Hair follicle dermal papilla cell (primary cell): ENCODE data around the gene EFNA1. TPM values are rescaled to one million over a fixed set of nuclear protein-coding genes. Genes with fewer than 3 reads are reported as not detected.

Experiments
- small RNA-seq: library from RNA; depleted of rRNA; stranded (forward); fragments of <200 nt; gene quantifications from one replicate; pipeline ENCODE3, GENCODE V24; 2012
- total RNA-seq: library from RNA; depleted of rRNA; stranded (reverse); fragments of >200 nt; gene quantifications from 2 replicates; pipeline ENCODE4 v1.2.3, GENCODE V29; 2012

EFNA1 gene, protein sequence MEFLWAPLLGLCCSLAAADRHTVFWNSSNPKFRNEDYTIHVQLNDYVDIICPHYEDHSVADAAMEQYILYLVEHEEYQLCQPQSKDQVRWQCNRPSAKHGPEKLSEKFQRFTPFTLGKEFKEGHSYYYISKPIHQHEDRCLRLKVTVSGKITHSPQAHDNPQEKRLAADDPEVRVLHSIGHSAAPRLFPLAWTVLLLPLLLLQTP
- total RNA-seq, result not detected in 2 replicates

DNA sequence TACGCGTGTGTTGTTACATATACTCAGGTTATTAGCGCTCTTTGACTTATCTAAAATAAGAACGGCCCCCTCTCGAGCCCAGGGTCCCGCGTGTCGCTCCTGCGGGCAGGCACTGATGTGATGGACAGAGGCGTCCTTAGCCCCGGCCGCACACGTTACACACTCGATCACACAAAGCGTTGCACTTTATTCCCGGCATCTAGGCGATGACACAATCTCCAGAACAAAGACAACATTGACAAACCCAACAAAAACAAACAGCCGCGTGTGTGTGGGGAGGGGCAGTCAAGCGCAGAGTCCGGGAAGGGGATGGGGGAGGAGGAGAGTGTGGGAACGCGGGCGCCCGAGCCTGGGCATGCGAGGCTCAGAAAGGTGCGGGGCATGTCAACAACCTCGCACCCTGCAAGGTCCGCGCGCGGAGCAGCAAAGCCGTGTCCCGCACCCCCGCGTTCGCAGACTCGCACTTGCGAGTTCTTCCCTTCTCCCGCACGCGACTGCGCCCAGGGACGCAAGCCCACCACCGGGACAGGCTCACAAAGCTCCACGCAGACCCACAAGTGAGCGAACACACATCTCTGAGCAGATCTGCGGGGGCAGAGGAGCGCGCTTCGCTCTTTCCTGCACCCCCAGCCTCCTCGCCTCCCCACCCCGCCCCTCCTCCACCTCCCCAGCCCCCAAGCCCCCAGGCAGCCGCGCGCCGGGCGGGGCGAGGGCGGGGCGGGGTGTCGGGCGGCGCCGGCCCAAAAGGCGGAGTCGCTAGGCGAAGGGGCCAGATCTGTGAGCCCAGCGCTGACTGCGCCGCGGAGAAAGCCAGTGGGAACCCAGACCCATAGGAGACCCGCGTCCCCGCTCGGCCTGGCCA lies at the start of gene EFNA1:
Gene EFNA1 (plus strand): TSS at position 772 of the 862 bp plus-strand sequence. CDS start 102 bp downstream, outside the sequence.

DNA sequence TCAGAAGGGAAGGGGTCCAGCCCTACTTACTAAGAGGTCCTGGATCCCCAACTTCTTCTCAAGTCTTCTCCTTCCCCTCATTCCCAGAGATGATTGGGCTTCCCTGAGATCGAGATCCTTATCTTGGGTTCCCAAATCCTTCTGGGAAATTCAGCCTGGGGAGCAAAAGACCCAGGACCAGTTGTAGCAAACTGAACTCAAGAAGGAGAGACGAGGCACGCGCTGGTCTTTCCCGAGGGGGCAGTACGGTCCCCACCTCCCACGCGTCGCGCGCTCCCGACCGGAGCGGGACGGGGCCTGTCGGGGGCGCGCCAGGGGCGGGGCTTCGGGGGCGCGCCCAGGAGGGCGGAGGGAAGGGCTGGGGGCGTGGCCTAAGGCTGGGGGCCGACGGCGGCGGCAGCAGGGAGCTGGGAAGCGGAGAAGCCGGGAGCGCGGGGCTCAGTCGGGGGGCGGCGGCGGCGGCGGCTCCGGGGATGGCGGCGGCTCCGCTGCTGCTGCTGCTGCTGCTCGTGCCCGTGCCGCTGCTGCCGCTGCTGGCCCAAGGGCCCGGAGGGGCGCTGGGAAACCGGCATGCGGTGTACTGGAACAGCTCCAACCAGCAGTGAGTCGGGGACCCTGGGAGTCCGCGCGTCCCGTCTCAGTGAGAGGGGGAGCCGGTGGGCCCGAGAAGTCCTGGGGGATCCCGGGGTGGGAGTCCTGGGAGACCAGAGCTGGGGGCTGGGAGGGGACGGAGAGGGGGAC lies 49.0 kb upstream of the EFNA1 start, which contains the start of gene EFNA3:
Gene EFNA3 (plus strand): TSS at position 369 of the 741 bp plus-strand sequence. CDS start 105 bp downstream, at position 474.

DNA sequence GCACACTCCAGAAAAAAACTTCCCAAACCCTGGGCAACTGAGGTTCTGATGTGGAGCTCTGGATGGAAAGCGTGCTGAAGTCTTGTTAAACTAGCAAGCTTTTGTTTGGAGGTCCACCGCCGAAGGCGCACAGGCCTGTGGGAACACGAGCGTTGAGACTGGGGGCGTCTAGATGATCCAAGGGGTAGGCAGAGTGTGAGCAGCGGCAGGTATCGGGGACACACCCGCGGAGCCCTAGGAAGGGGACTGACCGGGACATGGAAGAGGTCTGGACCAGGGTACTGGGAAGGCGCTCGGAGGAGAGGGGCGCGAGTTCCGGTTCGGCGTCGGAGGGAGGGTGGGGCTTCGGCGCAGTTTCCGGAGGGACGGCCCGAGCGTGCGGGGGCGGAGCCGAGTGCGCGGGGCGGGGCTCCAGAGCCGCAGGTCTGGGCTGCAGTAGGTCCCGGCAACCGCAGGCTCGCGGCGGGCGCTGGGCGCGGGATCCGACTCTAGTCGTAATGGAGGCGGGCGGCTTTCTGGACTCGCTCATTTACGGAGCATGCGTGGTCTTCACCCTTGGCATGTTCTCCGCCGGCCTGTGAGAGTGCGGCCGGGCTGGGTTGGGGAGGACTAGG lies 7.8 kb downstream of the EFNA1 start, which contains the start of gene SLC50A1:
Gene SLC50A1 (plus strand): TSS at position 438 of the 614 bp plus-strand sequence. CDS start 60 bp downstream, at position 498.

DNA sequence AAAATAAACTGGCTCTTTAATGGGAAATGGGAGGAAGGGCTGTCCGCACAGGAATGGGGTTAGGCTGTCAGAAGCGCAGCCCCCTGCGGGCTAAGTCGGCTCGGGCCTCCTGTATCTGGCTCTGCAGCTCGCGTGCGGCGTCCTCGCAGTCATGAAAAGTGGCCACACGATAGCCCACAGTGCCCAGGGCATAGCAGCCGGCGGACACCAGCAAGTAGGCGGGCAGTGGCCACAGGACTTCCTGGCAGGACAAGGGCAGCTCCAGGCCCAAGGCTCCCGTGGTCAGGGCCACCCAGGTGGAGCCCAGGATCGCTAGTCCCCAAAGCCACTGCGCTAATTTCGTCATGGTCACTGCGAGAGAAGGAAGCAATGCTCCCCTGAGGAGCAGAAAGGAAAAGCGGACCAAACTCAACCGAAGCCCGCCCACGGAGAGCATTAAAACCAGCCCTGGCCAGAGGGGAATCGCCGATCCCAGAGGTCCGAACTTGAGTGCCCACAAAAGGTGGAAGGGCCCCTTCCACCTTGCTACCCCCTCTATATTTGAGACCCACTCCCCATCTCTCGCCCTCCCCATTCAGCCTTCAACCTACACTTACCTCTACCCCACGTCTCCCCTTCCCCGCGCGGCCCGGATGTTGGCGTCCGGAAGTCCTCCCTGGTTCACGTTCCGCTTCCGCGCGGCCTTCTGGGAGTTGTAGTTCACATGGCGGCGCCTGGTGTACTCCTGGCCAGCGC lies 12.4 kb downstream of the EFNA1 start, which contains the start of gene DPM3:
Gene DPM3 (minus strand): TSS at position 637 of the 735 bp plus-strand sequence. CDS start 291 bp downstream, at position 346.

DNA sequence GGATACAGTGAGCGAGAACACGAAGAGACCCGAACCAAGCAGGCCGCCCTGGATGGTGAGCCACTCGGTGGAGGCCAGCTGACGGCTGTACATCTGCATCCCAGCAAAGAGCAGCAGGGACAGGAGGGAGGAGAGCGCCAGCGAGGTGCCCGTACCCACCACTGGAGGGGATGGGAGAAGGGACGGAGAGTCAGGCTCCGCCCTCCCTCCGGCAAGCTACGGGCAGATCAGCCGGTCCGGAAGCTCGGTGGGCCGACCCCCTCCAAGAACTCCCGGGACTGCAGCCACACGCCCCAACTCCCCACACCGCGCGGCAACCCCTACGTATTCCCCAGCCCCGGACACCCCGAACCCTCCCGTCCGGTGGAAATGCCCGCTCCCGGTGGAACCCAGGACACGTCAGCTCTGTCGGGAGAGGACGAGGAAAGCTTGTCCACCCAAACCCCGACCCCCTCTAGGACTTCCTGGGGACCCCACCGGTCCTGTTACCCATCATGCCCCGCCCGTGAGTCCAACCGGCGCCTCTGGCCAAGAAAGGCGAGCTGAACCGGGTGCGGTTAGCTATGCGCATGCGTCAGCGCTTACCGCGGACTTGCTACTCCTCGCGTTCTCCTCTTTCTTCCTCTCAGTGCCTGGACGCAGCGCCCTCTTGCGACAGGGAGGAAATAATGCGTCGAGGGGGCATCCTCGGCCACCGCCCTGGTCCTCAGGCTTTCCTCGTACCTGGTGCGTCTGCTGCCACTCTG lies 45.2 kb downstream of the EFNA1 start, which contains the start of gene KRTCAP2:
Gene KRTCAP2 (minus strand): TSS at position 573 of the 746 bp plus-strand sequence. CDS start 80 bp downstream, at position 493.

DNA sequence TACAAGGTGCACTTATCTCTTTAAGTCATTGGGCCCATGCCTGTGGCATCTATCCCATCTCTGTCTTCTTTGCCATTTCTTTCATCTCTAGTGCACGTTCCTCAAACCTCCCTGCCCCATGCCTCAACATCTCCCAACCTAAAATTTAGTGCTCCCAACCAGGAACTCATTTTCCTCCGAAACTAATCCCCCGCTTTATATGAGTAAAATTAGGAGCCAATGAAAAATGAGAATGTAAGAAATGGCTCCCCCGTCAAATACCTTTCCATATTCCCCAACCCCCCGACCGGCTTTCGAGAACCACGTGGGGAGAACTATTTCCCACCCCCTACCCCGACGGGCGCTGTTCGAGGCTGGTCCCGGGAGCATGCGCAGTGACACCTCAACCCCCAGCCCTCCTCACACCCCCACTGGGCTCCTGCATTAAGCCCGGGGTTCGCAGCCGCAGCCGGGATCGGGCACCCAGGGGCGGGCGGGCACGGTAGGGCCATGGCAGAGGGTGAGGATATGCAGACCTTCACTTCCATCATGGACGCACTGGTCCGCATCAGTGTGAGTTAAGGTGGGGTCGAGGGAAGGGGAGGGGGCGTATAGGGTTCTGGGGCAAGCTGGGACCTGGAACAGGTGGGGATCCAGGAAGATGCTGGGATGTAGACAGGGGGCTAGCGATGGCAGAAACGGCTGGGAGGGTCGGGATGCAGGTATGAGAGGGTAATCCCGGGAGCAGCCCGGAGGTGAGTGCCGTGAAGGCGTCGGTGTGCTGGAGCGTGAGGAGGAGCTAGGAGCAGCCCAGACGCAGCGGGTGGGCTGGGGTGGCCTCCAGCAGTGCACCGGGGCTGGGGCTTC lies 46.0 kb downstream of the EFNA1 start, which contains the start of gene TRIM46:
Gene TRIM46 (plus strand): TSS at position 372 of the 846 bp plus-strand sequence. CDS start 118 bp downstream, at position 490.

Small RNAs within 50 kb of the gene (small RNA-seq; reads per million reads assigned to genes)
- not detected for gene HMGN2P18
- not detected for gene RF00019

Other genes with a start within 250 kb of the EFNA1 start
- gene PMVK, start 191.2 kb upstream of the EFNA1 start, total RNA-seq, result 5.7 and 9.7 TPM in 2 replicates
- gene PBXIP1, start 171.8 kb upstream of the EFNA1 start, total RNA-seq, result 73.8 and 78.5 TPM in 2 replicates
- 17.2 and 17.4 TPM in 2 replicates for gene PYGO2, start 166.1 kb upstream of the EFNA1 start, total RNA-seq
- 374 and 395 TPM in 2 replicates for gene SHC1, start 157.1 kb upstream of the EFNA1 start, total RNA-seq
- gene CKS1B, start 153.2 kb upstream of the EFNA1 start, total RNA-seq, result 16.4 and 18.3 TPM in 2 replicates
- gene FLAD1, start 144.5 kb upstream of the EFNA1 start, total RNA-seq, result 19.8 and 20.3 TPM in 2 replicates
- not detected in 2 replicates for gene LENEP, start 134.3 kb upstream of the EFNA1 start, total RNA-seq
- gene ZBTB7B, start 125.1 kb upstream of the EFNA1 start, total RNA-seq, result 29.2 and 31.7 TPM in 2 replicates
- not detected in 2 replicates for gene DCST2, start 94.1 kb upstream of the EFNA1 start, total RNA-seq
- not detected in 2 replicates for gene DCST1, start 94.1 kb upstream of the EFNA1 start, total RNA-seq
- gene ADAM15, start 76.6 kb upstream of the EFNA1 start, total RNA-seq, result 63.0 and 94.4 TPM in 2 replicates
- gene EFNA4, start 64.1 kb upstream of the EFNA1 start, total RNA-seq, result 2.7 and 3.6 TPM in 2 replicates
- 0.81 and 0.97 TPM in 2 replicates for gene EFNA3, start 49.0 kb upstream of the EFNA1 start, total RNA-seq
- 39.9 and 43.6 TPM in 2 replicates for gene SLC50A1, start 8.0 kb downstream of the EFNA1 start, total RNA-seq
- gene DPM3, start 12.7 kb downstream of the EFNA1 start, total RNA-seq, result 13.4 and 15.4 TPM in 2 replicates
- 44.4 and 49.5 TPM in 2 replicates for gene KRTCAP2, start 45.4 kb downstream of the EFNA1 start, total RNA-seq
- 7.4 and 7.8 TPM in 2 replicates for gene TRIM46, start 46.0 kb downstream of the EFNA1 start, total RNA-seq
- 39.7 and 41.2 TPM in 2 replicates for gene THBS3, start 80.0 kb downstream of the EFNA1 start, total RNA-seq
- 28.6 and 39.1 TPM in 2 replicates for gene MTX1, start 80.8 kb downstream of the EFNA1 start, total RNA-seq
- 5.4 and 7.0 TPM in 2 replicates for gene ENTREP3, start 127.6 kb downstream of the EFNA1 start, total RNA-seq
- gene SCAMP3, start 134.5 kb downstream of the EFNA1 start, total RNA-seq, result 34.4 and 45.8 TPM in 2 replicates
- gene CLK2, start 145.6 kb downstream of the EFNA1 start, total RNA-seq, result 24.2 and 29.7 TPM in 2 replicates
- 0.97 and 2.1 TPM in 2 replicates for gene HCN3, start 149.6 kb downstream of the EFNA1 start, total RNA-seq
- gene PKLR, start 173.6 kb downstream of the EFNA1 start, total RNA-seq, result under 0.01 TPM in 1 of 2 replicates, not detected in the other
- gene FDPS, start 181.0 kb downstream of the EFNA1 start, total RNA-seq, result 242 and 362 TPM in 2 replicates
- 18.5 and 20.3 TPM in 2 replicates for gene RUSC1, start 193.0 kb downstream of the EFNA1 start, total RNA-seq